Upper lobe of right lung (tissue), 1 donor: Measurements from ENCODE around the gene TCF19. TPM values are rescaled to one million over a fixed set of nuclear protein-coding genes. Genes with fewer than 3 reads are reported as not detected.
"Not testable (repeated sequence)": the region's sequence is repeated elsewhere in the genome, so short reads cannot be mapped to it uniquely, and the experiment has no call there.

ENCODE experiments used
- ATAC-seq: fragments of 200-7000 bp; cut with Tn5 transposase; one replicate; pipeline ENCODE4 v1.9.1; 2020; ENCODE audit warnings: mild to moderate bottlenecking, moderate library complexity
- DNase-seq: peaks from one replicate; pipeline ENCODE4 v3.0.0-alpha.2; 2020
- H3K27ac ChIP-seq: fragments of 200-600 bp; one replicate; pipeline ENCODE4 v1.8.0; 2022
- H3K27me3 ChIP-seq: fragments of 200-600 bp; one replicate; pipeline ENCODE4 v1.8.0; 2022; ENCODE audit warnings: mild to moderate bottlenecking
- H3K36me3 ChIP-seq: fragments of 200-600 bp; one replicate; pipeline ENCODE4 v1.8.0; 2022
- H3K4me1 ChIP-seq: fragments of 200-600 bp; one replicate; pipeline ENCODE4 v1.8.0; 2022
- H3K4me3 ChIP-seq: fragments of 200-600 bp; one replicate; pipeline ENCODE4 v1.8.0; 2022; ENCODE audit warnings: mild to moderate bottlenecking
- H3K9me3 ChIP-seq: fragments of 200-600 bp; one replicate; pipeline ENCODE4 v1.8.0; 2022
- CTCF ChIP-seq: fragments of 200-600 bp; IDR thresholded peaks from one replicate; pipeline ENCODE4 v1.8.0; 2022; ENCODE audit warnings: antibody characterized with exemption
- intact Hi-C: fragments of 100-400 bp; cut with DNase I; formaldehyde crosslinking; loops from one replicate; pipeline ENCODE4 v1.11.0; 2022
- total RNA-seq: library from RNA; stranded (reverse); fragmentation: NEBNext Ultra II Directional; extraction: Animal tissue kit (Norgen Biotek cat#: 25700); gene quantifications from one replicate; pipeline ENCODE4 v1.2.1, GENCODE V29; 2021
- donor health status: DM: no; HTN: yes; CAD: no; lungs with severe emphysema.

The TCF19 gene
- total RNA-seq, 1 donor from 2014 or later = 4.5 TPM

- DNase-seq (no peak), ATAC-seq (no peak)
- intact Hi-C loops = loop anchor here (5.0 kb wide), 1 partner anchor 57 kb away; the partner anchor contains the start of gene PSORS1C2
- no peaks in the 10 kb centered on the region for H3K36me3 ChIP-seq
- no peak overlapping the region for H3K4me3 ChIP-seq
- no peaks in the 10 kb centered on the region for H3K27me3 ChIP-seq
- peak overlapping the region; percentile 47 for H3K27ac ChIP-seq
- H3K4me1 ChIP-seq = peaks cover 3% of the 10 kb centered on the region
- no peaks in the 10 kb centered on the region for H3K9me3 ChIP-seq
- TF ChIP-seq CTCF = no peak
Observed at GRCh38 chr6:31194061-31194834, 35.9 kb downstream of the TCF19 start.

- H3K27ac ChIP-seq, intact Hi-C loops, H3K9me3 ChIP-seq, H3K4me3 ChIP-seq, ATAC-seq, H3K27me3 ChIP-seq, H3K36me3 ChIP-seq: not testable (repeated sequence)
- peaks cover 14% of the 10 kb centered on the region for H3K4me1 ChIP-seq
- peak; percentile 58 for DNase-seq
Observed at GRCh38 chr6:31195308-31195979, 37.1 kb downstream of the TCF19 start.

- ATAC-seq, H3K27me3 ChIP-seq, intact Hi-C loops, H3K9me3 ChIP-seq, H3K36me3 ChIP-seq: not testable (repeated sequence)
- peak overlapping the region; percentile 98 for H3K27ac ChIP-seq
- peak; percentile 25 for DNase-seq
- peaks cover 14% of the 10 kb centered on the region for H3K4me1 ChIP-seq
- H3K4me3 ChIP-seq = peak overlapping the region; percentile 77
Observed at GRCh38 chr6:31196251-31197022, 38.0 kb downstream of the TCF19 start.

GRCh38 chr6:31197559-31198305, 39.3 kb downstream of the TCF19 start:
- DNase-seq (peak; percentile 96), ATAC-seq (peak; percentile 91)
- Histone ChIP-seq H3K27ac (peak overlapping the region; percentile 98), H3K36me3 (no peaks in the 10 kb centered on the region), H3K27me3 (no peaks in the 10 kb centered on the region), H3K4me1 (peaks cover 21% of the 10 kb centered on the region), H3K9me3 (no peaks in the 10 kb centered on the region), H3K4me3 (peak overlapping the region; percentile 77)
- no peak for TF ChIP-seq CTCF
- intact Hi-C loops = no loop called here

- H3K36me3 ChIP-seq, H3K9me3 ChIP-seq, ATAC-seq, H3K27me3 ChIP-seq, DNase-seq, intact Hi-C loops: not testable (repeated sequence)
- H3K27ac ChIP-seq = peak overlapping the region; percentile 98
- peak overlapping the region; percentile 77 for H3K4me3 ChIP-seq
- H3K4me1 ChIP-seq = peaks cover 31% of the 10 kb centered on the region
Observed at GRCh38 chr6:31199105-31199452, 40.7 kb downstream of the TCF19 start.

- peak overlapping the region; percentile 81 for H3K27ac ChIP-seq
- intact Hi-C loops = no loop called here
- H3K4me3 ChIP-seq = peak overlapping the region; percentile 2
- H3K4me1 ChIP-seq = peaks cover 34% of the 10 kb centered on the region
- ATAC-seq = no peak
- no peaks in the 10 kb centered on the region for H3K9me3 ChIP-seq
- no peak for DNase-seq
- H3K36me3 ChIP-seq = no peaks in the 10 kb centered on the region
- TF ChIP-seq CTCF = no peak
- no peaks in the 10 kb centered on the region for H3K27me3 ChIP-seq
Observed at GRCh38 chr6:31202259-31203166, 44.1 kb downstream of the TCF19 start.
